Measurements from ENCODE around the gene STON1. TPM values are rescaled to one million over a fixed set of nuclear protein-coding genes. Genes with fewer than 3 reads are reported as not detected.

The STON1 gene
- total RNA-seq, 1 donor from 2014 or later: 1.8 TPM

- TF ChIP-seq CTCF (IDR thresholded peaks at IDR 0.05): no peak
- H3K4me1 Mint-ChIP-seq: no peaks in the 10 kb centered on the region
- H3K27ac Mint-ChIP-seq: no peak overlapping the region
- no peaks in the 10 kb centered on the region for H3K9me3 Mint-ChIP-seq
- CTCF ChIA-PET: no interaction called here
- no peak for DNase-seq
- H3K4me3 Mint-ChIP-seq: no peak overlapping the region
- H3K36me3 Mint-ChIP-seq (ENCODE audit: low read depth): no peaks in the 10 kb centered on the region
- H3K27me3 Mint-ChIP-seq: peaks cover 8% of the 10 kb centered on the region
- ATAC-seq (ENCODE audit: low read depth): no peak
- intact Hi-C loops (cut with micrococcal nuclease): no loop called here
- POLR2A ChIA-PET: no interaction called here
These were observed 54.6 kb downstream of the STON1 start for GRCh38 chr2:48584551-48584950.

GRCh38 chr2:48586433-48586832 is 56.5 kb downstream of the STON1 start:
- Mint-ChIP-seq H3K9me3 (no peaks in the 10 kb centered on the region), H3K27ac (no peak overlapping the region), H3K27me3 (peaks cover 5% of the 10 kb centered on the region), H3K36me3 (ENCODE audit: low read depth) (no peaks in the 10 kb centered on the region), H3K4me1 (no peaks in the 10 kb centered on the region), H3K4me3 (no peak overlapping the region)
- TF ChIP-seq CTCF (IDR thresholded peaks at IDR 0.05): no peak
- intact Hi-C loops (cut with micrococcal nuclease): no loop called here
- POLR2A ChIA-PET: no interaction called here
- DNase-seq: no peak
- ATAC-seq (ENCODE audit: low read depth): no peak
- CTCF ChIA-PET: no interaction called here

- ChIA-PET POLR2A (no interaction called here), CTCF (no interaction called here)
These were observed 57.6 kb downstream of the STON1 start for GRCh38 chr2:48587560-48587959.

GRCh38 chr2:48587961-48588360 is 58.0 kb downstream of the STON1 start:
- TF ChIP-seq CTCF (IDR thresholded peaks at IDR 0.05): no peak
- no peaks in the 10 kb centered on the region for H3K36me3 Mint-ChIP-seq (ENCODE audit: low read depth)
- peaks cover 4% of the 10 kb centered on the region for H3K27me3 Mint-ChIP-seq
- no peak for ATAC-seq (ENCODE audit: low read depth)
- DNase-seq: no peak
- POLR2A ChIA-PET: no interaction called here
- H3K9me3 Mint-ChIP-seq: no peaks in the 10 kb centered on the region
- intact Hi-C loops (cut with micrococcal nuclease): no loop called here
- no peaks in the 10 kb centered on the region for H3K4me1 Mint-ChIP-seq
- no peak overlapping the region for H3K27ac Mint-ChIP-seq
- H3K4me3 Mint-ChIP-seq: no peak overlapping the region
- CTCF ChIA-PET: no interaction called here

More at GRCh38 chr2:48587560-48587959, 57.6 kb downstream of the STON1 start:
- TF ChIP-seq CTCF (IDR thresholded peaks at IDR 0.05): no peak
- Mint-ChIP-seq H3K9me3 (no peaks in the 10 kb centered on the region), H3K27me3 (peaks cover 4% of the 10 kb centered on the region), H3K4me1 (no peaks in the 10 kb centered on the region), H3K27ac (no peak overlapping the region), H3K36me3 (ENCODE audit: low read depth) (no peaks in the 10 kb centered on the region), H3K4me3 (no peak overlapping the region)
- no peak for ATAC-seq (ENCODE audit: low read depth)
- DNase-seq: no peak
- intact Hi-C loops (cut with micrococcal nuclease): no loop called here

- TF ChIP-seq CTCF (IDR thresholded peaks at IDR 0.05): no peak
- POLR2A ChIA-PET: no interaction called here
- intact Hi-C loops (cut with micrococcal nuclease): no loop called here
- ATAC-seq (ENCODE audit: low read depth) (no peak), DNase-seq (no peak)
- no peaks in the 10 kb centered on the region for H3K36me3 Mint-ChIP-seq (ENCODE audit: low read depth)
- H3K9me3 Mint-ChIP-seq: no peaks in the 10 kb centered on the region
- H3K4me1 Mint-ChIP-seq: no peaks in the 10 kb centered on the region
- H3K27ac Mint-ChIP-seq: no peak overlapping the region
- no peak overlapping the region for H3K4me3 Mint-ChIP-seq
- peaks cover 4% of the 10 kb centered on the region for H3K27me3 Mint-ChIP-seq
- CTCF ChIA-PET: no interaction called here
These were observed 58.8 kb downstream of the STON1 start for GRCh38 chr2:48588745-48589144.

Data from activated B cell treated with CpG ODN at 0.5 μM for 24 hours (primary cell).